GM12801 (cell line): ENCODE data around the gene SDC4.

Experiments used
- CTCF ChIP-seq: IDR thresholded peaks from one replicate; pipeline ENCODE4 v1.5.1; 2011; ENCODE audit warnings: control low read depth; ENCODE audit not compliant: insufficient read length; ENCODE audit errors: extremely low read depth

Gene SDC4

GRCh38 chr20:45370571-45371160 lies 22.4 kb upstream of the SDC4 start:
- no peak for TF ChIP-seq CTCF

- TF ChIP-seq CTCF: no peak
Observed at GRCh38 chr20:45368221-45368980, 20.2 kb upstream of the SDC4 start.

- TF ChIP-seq CTCF: no peak
Observed at GRCh38 chr20:45367126-45367525, 18.9 kb upstream of the SDC4 start.

- TF ChIP-seq CTCF: no peak
Observed at GRCh38 chr20:45366631-45367030, 18.4 kb upstream of the SDC4 start.

GRCh38 chr20:45366192-45366591 lies 18.0 kb upstream of the SDC4 start:
- no peak for TF ChIP-seq CTCF

GRCh38 chr20:45365444-45365970 lies 17.3 kb upstream of the SDC4 start:
- TF ChIP-seq CTCF: no peak

GRCh38 chr20:45363611-45364492 lies 15.6 kb upstream of the SDC4 start:
- TF ChIP-seq CTCF: no peak
